Coronary artery (tissue), 2 donors: Measurements from ENCODE around the gene CD226.
"Not testable (repeated sequence)": the region's sequence is repeated elsewhere in the genome, so short reads cannot be mapped to it uniquely, and the experiment has no call there.

Experiments used
- DNase-seq: peaks from one replicate; pipeline ENCODE4 v3.0.0-alpha.2; 2017; ENCODE audit warnings: low spot score
- H3K27ac ChIP-seq, 2 donors: fragments of 200-600 bp; sonication (generic); one replicate each; pipeline ENCODE4 v1.5.1; 2016 to 2019
- H3K4me3 ChIP-seq: fragments of 200-600 bp; sonication (generic); 2 replicates; pipeline ENCODE4 v1.5.1; 2016; ENCODE audit warnings: mild to moderate bottlenecking, moderate library complexity
- CTCF ChIP-seq: fragments of 200-600 bp; sonication (generic); IDR thresholded peaks from one replicate; pipeline ENCODE4 v1.5.1; 2019; ENCODE audit warnings: antibody characterized with exemption

CD226 gene

DNA sequence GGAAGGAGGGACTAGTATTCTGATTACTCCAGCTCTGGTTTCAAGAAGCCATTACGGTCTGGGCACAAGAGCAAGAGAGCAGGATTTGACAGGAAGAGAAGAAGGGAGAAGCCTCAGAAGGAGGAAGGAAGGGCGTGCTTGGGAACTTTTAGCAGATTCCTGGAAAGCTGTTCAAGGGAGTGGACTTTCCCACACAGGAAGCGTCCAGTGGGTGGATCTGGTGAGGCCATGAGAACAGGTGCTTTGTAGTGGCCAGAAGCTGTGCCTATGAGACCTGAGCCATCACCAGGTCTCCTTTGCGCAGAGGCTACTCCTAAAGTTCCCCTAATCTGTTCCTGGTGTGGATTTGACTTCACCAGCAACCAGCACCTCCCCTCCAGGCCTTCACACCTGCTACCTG lies 62.3 kb downstream of the CD226 start:
- Histone ChIP-seq H3K4me3 (no peak overlapping the region), H3K27ac (no peak overlapping the region)
- DNase-seq = no peak
- no peak for TF ChIP-seq CTCF

- no peak for TF ChIP-seq CTCF
Observed at GRCh38 chr18:69883781-69884180, 63.9 kb downstream of the CD226 start.

GRCh38 chr18:69882965-69883668 lies 64.6 kb downstream of the CD226 start:
- Histone ChIP-seq H3K4me3 (no peak overlapping the region), H3K27ac (no peak overlapping the region)
- no peak for DNase-seq
- TF ChIP-seq CTCF = no peak

More at GRCh38 chr18:69883781-69884180, 63.9 kb downstream of the CD226 start:
- DNase-seq = no peak
- Histone ChIP-seq H3K27ac (no peak overlapping the region), H3K4me3 (no peak overlapping the region)

DNA sequence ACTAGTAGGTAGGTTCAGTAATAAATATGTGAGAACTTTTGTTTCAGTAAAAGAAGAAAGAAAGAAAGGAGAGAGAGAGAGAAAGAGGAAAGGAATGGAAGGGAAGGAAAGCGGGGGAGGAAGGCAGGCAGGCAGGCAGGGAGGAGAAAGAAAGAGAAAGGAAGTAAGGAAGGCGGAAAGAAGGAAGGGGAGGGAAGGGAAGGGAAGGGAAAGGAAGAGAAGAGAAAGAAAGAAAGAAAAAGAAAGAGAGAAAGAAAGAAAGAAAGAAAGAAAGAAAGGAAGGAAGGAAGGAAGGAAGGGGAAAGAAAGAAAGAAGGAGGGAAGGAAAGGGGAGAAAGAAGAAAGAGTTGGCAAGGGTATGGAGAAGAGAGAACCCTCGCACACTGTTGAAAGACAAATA lies 67.6 kb downstream of the CD226 start:
- Histone ChIP-seq H3K4me3 (no peak overlapping the region), H3K27ac (no peak overlapping the region)
- DNase-seq = no peak
- no peak for TF ChIP-seq CTCF

DNA sequence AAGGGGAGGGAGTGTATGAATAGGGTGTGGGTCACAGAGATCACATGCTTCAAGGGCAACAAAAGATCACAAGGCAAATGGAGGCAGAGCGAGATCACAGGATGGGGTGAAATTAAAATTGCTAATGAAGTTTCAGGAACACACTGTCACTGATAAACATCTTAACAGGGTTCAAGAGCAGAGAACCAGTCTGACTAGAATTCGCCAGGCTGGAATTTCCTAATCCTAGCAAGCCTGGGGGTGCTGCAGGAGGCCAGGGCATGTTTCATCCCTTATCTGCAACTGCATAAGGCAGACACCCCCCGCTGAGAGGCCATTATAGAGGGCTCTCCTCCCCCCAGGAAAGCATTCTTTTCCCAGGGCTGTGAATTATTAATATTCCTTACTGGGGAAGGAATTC lies 68.6 kb downstream of the CD226 start:
- DNase-seq, H3K4me3 ChIP-seq, H3K27ac ChIP-seq: not testable (repeated sequence)

- no peak for DNase-seq
- TF ChIP-seq CTCF = no peak
- Histone ChIP-seq H3K4me3 (no peak overlapping the region), H3K27ac (no peak overlapping the region)
Observed at GRCh38 chr18:69878213-69878933, 69.3 kb downstream of the CD226 start.

DNA sequence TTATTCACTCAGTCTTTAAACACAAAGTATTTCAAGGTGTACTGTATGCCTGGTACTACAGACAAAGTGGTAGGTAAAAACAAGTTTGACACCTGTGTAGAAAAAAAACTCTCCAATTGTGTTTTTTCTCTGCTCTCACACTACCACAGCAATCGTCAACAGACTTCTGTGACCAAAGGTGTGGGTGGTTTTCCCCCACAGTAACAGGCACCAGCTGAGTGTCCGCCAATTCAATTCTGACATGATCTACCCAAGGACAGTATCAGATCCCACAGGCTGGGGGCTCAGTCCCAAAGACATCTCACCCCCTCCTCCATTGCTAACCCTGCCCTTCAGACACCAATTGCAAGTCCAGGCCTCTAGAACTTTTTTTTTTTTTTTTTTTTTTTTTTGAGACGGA lies 71.2 kb downstream of the CD226 start:
- Histone ChIP-seq H3K4me3 (no peak overlapping the region), H3K27ac (no peak overlapping the region)
- no peak for DNase-seq
- no peak for TF ChIP-seq CTCF
